Upper lobe of right lung (tissue), 1 donor: Measurements from ENCODE around the gene PHF14. TPM values are rescaled to one million over a fixed set of nuclear protein-coding genes. Genes with fewer than 3 reads are reported as not detected.
"Not testable (repeated sequence)": the region's sequence is repeated elsewhere in the genome, so short reads cannot be mapped to it uniquely, and the experiment has no call there.

ENCODE experiments used
- ATAC-seq: fragments of 200-7000 bp; cut with Tn5 transposase; one replicate; pipeline ENCODE4 v1.9.1; 2020; ENCODE audit warnings: mild to moderate bottlenecking, moderate library complexity
- DNase-seq: peaks from one replicate; pipeline ENCODE4 v3.0.0-alpha.2; 2020
- H3K27ac ChIP-seq: fragments of 200-600 bp; one replicate; pipeline ENCODE4 v1.8.0; 2022
- H3K27me3 ChIP-seq: fragments of 200-600 bp; one replicate; pipeline ENCODE4 v1.8.0; 2022; ENCODE audit warnings: mild to moderate bottlenecking
- H3K36me3 ChIP-seq: fragments of 200-600 bp; one replicate; pipeline ENCODE4 v1.8.0; 2022
- H3K4me1 ChIP-seq: fragments of 200-600 bp; one replicate; pipeline ENCODE4 v1.8.0; 2022
- H3K4me3 ChIP-seq: fragments of 200-600 bp; one replicate; pipeline ENCODE4 v1.8.0; 2022; ENCODE audit warnings: mild to moderate bottlenecking
- H3K9me3 ChIP-seq: fragments of 200-600 bp; one replicate; pipeline ENCODE4 v1.8.0; 2022
- intact Hi-C: fragments of 100-400 bp; cut with DNase I; formaldehyde crosslinking; loops from one replicate; pipeline ENCODE4 v1.11.0; 2022
- total RNA-seq: library from RNA; stranded (reverse); fragmentation: NEBNext Ultra II Directional; extraction: Animal tissue kit (Norgen Biotek cat#: 25700); gene quantifications from one replicate; pipeline ENCODE4 v1.2.1, GENCODE V29; 2021
- TF ChIP-seq, protein P1 (sequence below): fragments of 200-600 bp; IDR thresholded peaks from one replicate; pipeline ENCODE4 v1.8.0; 2022; ENCODE audit warnings: antibody characterized with exemption
- donor health status: DM: no; HTN: yes; CAD: no; lungs with severe emphysema.

PHF14 gene
- total RNA-seq, 1 donor from 2014 or later, result 30.4 TPM

DNA sequence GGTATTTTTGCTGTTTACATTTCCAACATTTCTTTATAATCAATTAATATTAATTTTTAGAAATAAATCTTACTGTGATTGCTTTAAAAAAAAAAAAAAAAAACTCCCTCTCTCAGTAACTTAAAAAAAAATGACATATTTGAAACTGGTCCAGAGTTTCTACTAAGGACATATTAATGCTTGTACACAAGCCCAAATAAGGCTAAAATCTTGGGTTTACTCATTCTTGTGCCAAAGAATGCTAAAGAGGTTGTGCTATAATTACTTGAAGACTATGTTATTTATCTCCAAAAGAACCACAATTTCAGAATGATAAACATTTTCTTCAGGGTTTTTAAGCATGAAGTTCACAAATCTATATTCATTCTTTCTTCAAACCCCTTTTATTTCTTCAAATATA lies 39.4 kb upstream of the PHF14 start:
- Histone ChIP-seq H3K4me3 (no peak overlapping the region), H3K27me3 (no peaks in the 10 kb centered on the region), H3K27ac (no peak overlapping the region), H3K36me3 (peaks cover 55% of the 10 kb centered on the region), H3K9me3 (no peaks in the 10 kb centered on the region), H3K4me1 (peaks cover 18% of the 10 kb centered on the region)
- DNase-seq (no peak), ATAC-seq (no peak)
- TF ChIP-seq, protein P1, sequence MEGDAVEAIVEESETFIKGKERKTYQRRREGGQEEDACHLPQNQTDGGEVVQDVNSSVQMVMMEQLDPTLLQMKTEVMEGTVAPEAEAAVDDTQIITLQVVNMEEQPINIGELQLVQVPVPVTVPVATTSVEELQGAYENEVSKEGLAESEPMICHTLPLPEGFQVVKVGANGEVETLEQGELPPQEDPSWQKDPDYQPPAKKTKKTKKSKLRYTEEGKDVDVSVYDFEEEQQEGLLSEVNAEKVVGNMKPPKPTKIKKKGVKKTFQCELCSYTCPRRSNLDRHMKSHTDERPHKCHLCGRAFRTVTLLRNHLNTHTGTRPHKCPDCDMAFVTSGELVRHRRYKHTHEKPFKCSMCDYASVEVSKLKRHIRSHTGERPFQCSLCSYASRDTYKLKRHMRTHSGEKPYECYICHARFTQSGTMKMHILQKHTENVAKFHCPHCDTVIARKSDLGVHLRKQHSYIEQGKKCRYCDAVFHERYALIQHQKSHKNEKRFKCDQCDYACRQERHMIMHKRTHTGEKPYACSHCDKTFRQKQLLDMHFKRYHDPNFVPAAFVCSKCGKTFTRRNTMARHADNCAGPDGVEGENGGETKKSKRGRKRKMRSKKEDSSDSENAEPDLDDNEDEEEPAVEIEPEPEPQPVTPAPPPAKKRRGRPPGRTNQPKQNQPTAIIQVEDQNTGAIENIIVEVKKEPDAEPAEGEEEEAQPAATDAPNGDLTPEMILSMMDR, result no peak
- intact Hi-C loops, result no loop called here

DNA sequence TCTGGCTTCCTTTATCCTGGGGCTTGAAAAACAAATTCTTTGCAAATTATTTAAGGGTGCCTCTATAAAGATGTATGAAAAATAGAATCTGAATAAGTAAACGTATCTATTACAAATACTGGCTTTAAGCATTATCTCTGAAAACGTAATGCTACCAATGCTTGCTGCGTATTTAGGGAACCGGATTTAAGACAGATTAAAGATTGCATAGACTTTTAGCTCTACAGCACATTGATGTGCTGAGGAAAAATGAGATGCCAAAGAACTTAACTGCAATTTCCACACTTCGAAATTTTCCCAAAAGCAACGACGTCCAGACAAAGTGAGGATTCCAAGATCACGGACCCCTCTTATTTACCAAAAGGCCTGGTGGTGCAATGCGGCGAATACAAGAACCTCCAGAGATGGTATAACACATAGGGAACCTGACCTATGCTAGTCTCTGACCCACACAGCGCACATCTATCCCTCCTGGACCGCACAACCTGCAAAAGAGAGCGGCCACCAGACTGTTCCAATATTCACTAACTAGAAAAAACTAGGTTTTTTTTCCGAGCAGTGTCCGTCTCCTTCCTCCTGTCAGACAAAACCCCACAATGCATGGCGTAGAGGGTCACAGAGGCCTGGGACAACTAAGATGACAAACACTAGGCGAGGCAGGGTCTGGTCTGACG lies 34.3 kb upstream of the PHF14 start:
- H3K9me3 ChIP-seq, result no peaks in the 10 kb centered on the region
- intact Hi-C loops, result no loop called here
- no peak for DNase-seq
- H3K36me3 ChIP-seq, result peaks cover 31% of the 10 kb centered on the region
- H3K4me3 ChIP-seq, result peak overlapping the region; percentile 88
- ATAC-seq, result peak; percentile 43
- H3K27ac ChIP-seq, result peak overlapping the region; percentile 98
- TF ChIP-seq, protein P1, result no peak
- H3K27me3 ChIP-seq, result no peaks in the 10 kb centered on the region
- peaks cover 18% of the 10 kb centered on the region for H3K4me1 ChIP-seq

DNA sequence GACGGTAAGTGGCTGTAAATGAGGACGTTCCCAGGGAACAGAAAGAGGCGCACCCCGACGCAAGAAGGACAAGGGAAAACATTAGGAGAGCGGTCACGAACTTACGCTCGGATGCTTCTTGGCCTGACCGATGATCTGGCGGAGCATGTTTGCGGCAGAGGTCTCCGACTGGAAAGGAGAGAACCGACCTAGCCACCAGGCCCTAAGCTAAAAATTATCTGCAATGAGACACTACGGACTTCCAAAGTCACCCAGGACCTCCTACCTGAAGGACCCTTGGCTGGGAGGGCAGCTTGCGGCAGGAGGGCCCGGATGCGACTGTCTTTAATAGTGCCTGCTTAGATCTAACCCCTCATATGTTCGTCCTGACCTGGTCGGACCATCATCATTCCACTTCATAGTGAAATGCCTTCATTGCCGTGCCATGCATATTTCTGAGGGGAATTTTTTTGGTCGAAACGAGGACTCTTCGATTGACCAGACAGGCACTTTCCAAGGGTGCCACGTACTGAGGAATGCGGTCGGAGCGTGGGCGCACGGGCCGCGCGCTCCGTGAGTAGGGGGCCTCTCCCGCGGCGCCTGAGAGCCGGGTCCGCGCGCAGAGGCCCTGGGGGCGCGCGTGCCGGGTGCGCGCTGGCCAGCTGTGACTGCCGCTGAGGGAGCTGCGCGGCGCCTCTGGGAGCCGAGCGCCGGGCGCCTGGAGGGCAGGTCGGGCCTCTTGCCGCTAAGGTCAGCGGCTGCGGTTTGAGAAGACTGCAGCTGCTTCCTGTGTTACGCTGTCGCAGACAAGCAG lies 33.6 kb upstream of the PHF14 start:
- no peaks in the 10 kb centered on the region for H3K27me3 ChIP-seq
- peak; percentile 99 for ATAC-seq
- peak; percentile 95 for DNase-seq
- H3K4me1 ChIP-seq, result peaks cover 15% of the 10 kb centered on the region
- H3K27ac ChIP-seq, result peak overlapping the region; percentile 98
- intact Hi-C loops, result no loop called here
- TF ChIP-seq, protein P1, result no peak
- H3K36me3 ChIP-seq, result peaks cover 31% of the 10 kb centered on the region
- no peaks in the 10 kb centered on the region for H3K9me3 ChIP-seq
- peak overlapping the region; percentile 88 for H3K4me3 ChIP-seq

DNA sequence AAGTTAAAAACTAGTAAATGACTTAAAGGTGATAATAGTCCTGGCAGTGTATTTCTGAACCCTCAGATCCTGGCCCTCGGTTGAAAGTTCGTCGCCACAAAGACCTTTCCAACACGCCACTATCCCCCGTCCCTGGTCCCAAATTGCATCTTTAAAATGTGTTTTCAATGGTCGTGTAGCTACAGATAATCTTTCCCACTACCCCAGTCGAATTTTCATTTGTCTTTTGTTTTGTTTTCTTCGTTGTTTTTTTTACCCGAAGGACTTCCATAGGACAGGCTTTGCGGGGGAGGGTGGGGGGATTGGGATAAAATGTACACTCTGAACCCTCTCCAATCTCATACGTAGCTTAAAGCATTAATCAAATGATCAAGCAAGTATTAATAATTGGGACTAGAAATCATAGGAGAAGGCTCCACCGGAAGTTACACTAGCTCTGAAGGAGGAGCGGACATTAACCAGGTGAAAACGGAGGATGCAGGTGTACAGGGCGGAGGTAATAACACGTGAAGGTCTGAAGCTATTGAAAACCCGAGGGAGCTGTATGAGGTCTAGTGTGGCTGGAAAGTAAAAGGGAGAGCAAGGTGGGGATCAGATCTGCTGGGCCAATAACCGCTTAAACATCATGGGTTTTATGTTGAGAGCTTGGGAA lies 32.8 kb upstream of the PHF14 start:
- no peaks in the 10 kb centered on the region for H3K27me3 ChIP-seq
- intact Hi-C loops, result no loop called here
- peak overlapping the region; percentile 98 for H3K27ac ChIP-seq
- peaks cover 26% of the 10 kb centered on the region for H3K36me3 ChIP-seq
- ATAC-seq (no peak), DNase-seq (no peak)
- TF ChIP-seq, protein P1, result no peak
- no peaks in the 10 kb centered on the region for H3K9me3 ChIP-seq
- peak overlapping the region; percentile 88 for H3K4me3 ChIP-seq
- peaks cover 12% of the 10 kb centered on the region for H3K4me1 ChIP-seq

DNA sequence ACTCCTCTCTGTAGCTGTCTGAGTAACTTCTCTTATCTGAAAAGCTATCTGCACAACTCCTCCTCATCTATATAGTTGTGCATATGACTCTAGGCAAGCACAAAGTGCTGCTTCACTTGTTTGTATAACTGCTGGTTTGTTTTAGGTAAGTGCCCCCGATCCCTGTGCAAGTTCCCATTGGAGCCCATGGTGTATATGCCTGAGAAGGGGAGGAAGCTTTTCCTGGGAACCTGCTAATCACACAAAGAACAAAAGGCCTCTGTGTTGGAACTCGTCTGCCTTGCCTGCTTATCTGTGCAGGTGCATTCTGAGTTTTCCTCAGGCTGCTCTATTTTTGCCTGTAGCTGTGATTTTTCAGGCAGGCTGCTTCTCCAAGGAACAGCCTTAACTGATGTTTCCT lies 23.2 kb upstream of the PHF14 start:
- no peak for ATAC-seq
- no peak for DNase-seq
- Histone ChIP-seq H3K4me3 (no peak overlapping the region), H3K4me1 (no peaks in the 10 kb centered on the region), H3K36me3 (no peaks in the 10 kb centered on the region), H3K9me3 (no peaks in the 10 kb centered on the region), H3K27ac (no peak overlapping the region), H3K27me3 (no peaks in the 10 kb centered on the region)
- intact Hi-C loops, result no loop called here
- TF ChIP-seq, protein P1, result no peak

DNA sequence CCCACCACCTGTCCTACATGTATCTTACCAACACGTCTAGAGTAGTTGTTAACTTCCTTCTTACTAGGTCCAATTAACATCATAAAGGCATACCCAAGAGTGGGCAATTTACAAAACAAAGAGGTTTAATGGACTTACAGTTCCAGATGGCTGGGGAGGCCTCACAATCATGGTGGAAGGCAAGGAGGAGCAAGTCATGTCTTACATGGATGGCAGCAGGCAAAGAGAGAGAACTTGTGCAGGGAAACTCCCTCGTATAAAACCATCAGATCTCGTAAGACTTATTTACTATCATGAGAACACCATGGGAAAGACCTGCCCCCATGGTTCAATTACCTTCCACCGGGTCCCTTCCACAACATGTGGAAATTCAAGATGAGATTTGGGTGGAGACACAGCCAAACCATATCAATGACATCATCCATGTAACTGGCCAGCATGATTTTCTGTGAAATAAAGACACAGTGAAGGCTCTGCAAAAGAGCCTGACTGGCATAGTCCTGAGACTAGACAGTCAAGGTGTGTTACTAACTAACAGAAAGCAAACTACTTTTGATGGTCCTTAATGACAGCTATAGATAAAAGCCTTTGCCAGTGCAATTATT lies 22.6 kb upstream of the PHF14 start:
- DNase-seq, H3K4me1 ChIP-seq, intact Hi-C loops, H3K4me3 ChIP-seq, H3K27me3 ChIP-seq, H3K36me3 ChIP-seq, ATAC-seq, H3K9me3 ChIP-seq, H3K27ac ChIP-seq: not testable (repeated sequence)
